Transverse colon (tissue), 4 donors: ENCODE results near the gene KCNJ16. TPM values are rescaled to one million over a fixed set of nuclear protein-coding genes. Genes with fewer than 3 reads are reported as not detected.

Experiments used
- DNase-seq: peaks from one replicate; pipeline ENCODE4 v3.0.0-alpha.2; 2019
- H3K27ac ChIP-seq, 4 donors: fragments of 200-600 bp; sonication (generic); 2 replicates each; pipeline ENCODE4 v1.5.1; 2016 to 2018; ENCODE audit warnings: inconsistent platforms in 4 of 4
- H3K27me3 ChIP-seq: fragments of 200-600 bp; sonication (generic); 2 replicates; pipeline ENCODE4 v1.5.1; 2017; ENCODE audit warnings: inconsistent platforms
- H3K36me3 ChIP-seq, 4 donors: fragments of 200-600 bp; sonication (generic); 2 replicates each; pipeline ENCODE4 v1.5.1; 2017 to 2019; ENCODE audit warnings: inconsistent platforms in 4 of 4
- H3K4me1 ChIP-seq, 4 donors: fragments of 200-600 bp; sonication (generic); 2 replicates each; pipeline ENCODE4 v1.5.1; 2017 to 2020; ENCODE audit warnings: inconsistent platforms in 4 of 4
- H3K4me3 ChIP-seq, 4 donors: fragments of 200-600 bp; sonication (generic); 1 replicate in 1 of 4; 2 replicates in 3 of 4; pipeline versions ENCODE4 v1.5.1 to v1.6.1; 2017 to 2019; ENCODE audit warnings: inconsistent platforms in 4 of 4
- H3K9me3 ChIP-seq, 2 donors: fragments of 200-600 bp; sonication (generic); 2 replicates each; pipeline ENCODE4 v1.5.1; 2017 to 2019; ENCODE audit warnings: inconsistent platforms in 2 of 2
- CTCF ChIP-seq, 5 experiments: fragments of 200-600 bp in 3 of 5; fragments of 450-650 bp in 2 of 5; sonication (generic) in 3 of 5; IDR thresholded peaks; 1 replicate in 2 of 5; 2 replicates in 3 of 5; pipeline ENCODE4 v1.5.1; 2016 to 2017; ENCODE audit warnings: antibody characterized with exemption in 5 of 5, inconsistent platforms in 3 of 5, mild to moderate bottlenecking in 2 of 5, moderate library complexity in 1 of 5
- EP300 ChIP-seq: sonication (generic); formaldehyde crosslinking; IDR thresholded peaks from one replicate; pipeline ENCODE4 v1.6.1; 2017; ENCODE audit warnings: antibody characterized with exemption, low read depth
- POLR2A ChIP-seq: fragments of 450-650 bp; IDR thresholded peaks from one replicate; pipeline ENCODE4 v1.6.1; 2016; ENCODE audit warnings: antibody characterized with exemption, mild to moderate bottlenecking, moderate library complexity
- POLR2AphosphoS5 ChIP-seq, 3 donors: sonication (generic); formaldehyde crosslinking; IDR thresholded peaks; one replicate each; pipeline ENCODE4 v1.6.1; 2016; ENCODE audit warnings: antibody characterized with exemption in 3 of 3
- WGBS, 2 donors: methylation state at CpG; one replicate each; pipeline ENCODE4 v1.1.5; 2018; ENCODE audit warnings: low coverage in 1 of 2; 5-methylcytosine and 5-hydroxymethylcytosine counted together
- in situ Hi-C, 4 donors: fragments of 200-750 bp; cut with MboI; loops; one replicate each; pipeline versions ENCODE4 v1.15.0 to v1.15.1; 2017; ENCODE audit warnings: low sequenced_read_pairs in 3 of 4, low pct_ligation_motif_present in 1 of 4, low pct_unique_long_range_greater_than_20kb in 1 of 4
- intact Hi-C: fragments of 100-400 bp; cut with DNase I; formaldehyde crosslinking; loops from one replicate; pipeline ENCODE4 v1.15.1; 2023; ENCODE audit warnings: low total_unique reads
- total RNA-seq, 4 donors: library from RNA; depleted of rRNA; stranded (reverse); fragments of >200 nt; gene quantifications; one replicate each; pipeline ENCODE4 v1.1.0, GENCODE V29; 2016

KCNJ16 gene
- total RNA-seq, 4 donors from 2014 or later, result 0.27 TPM; not detected in 3

GRCh38 chr17:70124723-70125122 is 49.7 kb downstream of the KCNJ16 start:
- intact Hi-C loops (no loop called here), in situ Hi-C loops (no loop called here)
- no peak for DNase-seq
- H3K9me3 ChIP-seq, result no peaks in the 10 kb centered on the region
- H3K36me3 ChIP-seq, result no peaks in the 10 kb centered on the region
- no peaks in the 10 kb centered on the region for H3K27me3 ChIP-seq
- TF ChIP-seq CTCF (IDR thresholded peaks at IDR 0.05), result no peak
- no peak for TF ChIP-seq POLR2AphosphoS5 (IDR thresholded peaks at IDR 0.05)
- no peak for TF ChIP-seq EP300
- TF ChIP-seq POLR2A, result no peak
- H3K4me3 ChIP-seq, result no peak overlapping the region
- WGBS, 2 donors, result 67% methylated on average over 3 of the region's 3 CpGs; no CpG with 5 or more reads in 1 of the 2 donors
- peaks cover 0 to 19% (median 5%) of the 10 kb centered on the region in 4 donors for H3K4me1 ChIP-seq
- no peak overlapping the region for H3K27ac ChIP-seq

GRCh38 chr17:70127221-70127873 is 52.3 kb downstream of the KCNJ16 start:
- Histone ChIP-seq H3K9me3 (no peaks in the 10 kb centered on the region), H3K36me3 (no peaks in the 10 kb centered on the region), H3K27ac (no peak overlapping the region), H3K4me1 (peaks cover 0 to 19% (median 5%) of the 10 kb centered on the region in 4 donors), H3K4me3 (no peak overlapping the region), H3K27me3 (no peaks in the 10 kb centered on the region)
- no peak for DNase-seq
- in situ Hi-C loops, result no loop called here
- 81 to 86% methylated on average over 3 to 6 of the region's 6 CpGs for WGBS, 2 donors
- TF ChIP-seq EP300, result no peak
- TF ChIP-seq POLR2AphosphoS5 (IDR thresholded peaks at IDR 0.05), result no peak
- no peak for TF ChIP-seq CTCF (IDR thresholded peaks at IDR 0.05)
- TF ChIP-seq POLR2A, result no peak
- intact Hi-C loops, result no loop called here

GRCh38 chr17:70128727-70129238 is 53.8 kb downstream of the KCNJ16 start:
- no peak overlapping the region for H3K4me3 ChIP-seq
- no peak for TF ChIP-seq CTCF (IDR thresholded peaks at IDR 0.05)
- no peak for TF ChIP-seq POLR2A
- no peak for TF ChIP-seq POLR2AphosphoS5 (IDR thresholded peaks at IDR 0.05)
- TF ChIP-seq EP300, result no peak
- H3K9me3 ChIP-seq, result no peaks in the 10 kb centered on the region
- no peak for DNase-seq
- no peaks in the 10 kb centered on the region for H3K27me3 ChIP-seq
- no peaks in the 10 kb centered on the region for H3K36me3 ChIP-seq
- WGBS, 2 donors, result 82 to 94% methylated on average over 2 to 23 of the region's 23 CpGs
- no peak overlapping the region for H3K27ac ChIP-seq
- in situ Hi-C loops, result no loop called here
- intact Hi-C loops, result no loop called here
- peaks cover 0 to 6% (median 1%) of the 10 kb centered on the region in 4 donors for H3K4me1 ChIP-seq

- H3K27ac ChIP-seq, result no peak overlapping the region
- no peaks in the 10 kb centered on the region for H3K27me3 ChIP-seq
- intact Hi-C loops (loop anchor here (10.0 kb wide), 1 partner anchor 525 kb away; no protein-coding TSS in a partner anchor), in situ Hi-C loops (no loop called here)
- DNase-seq, result no peak
- H3K36me3 ChIP-seq, result no peaks in the 10 kb centered on the region
- H3K4me3 ChIP-seq, result no peak overlapping the region
- TF ChIP-seq EP300 (no peak), POLR2A (no peak), CTCF (IDR thresholded peaks at IDR 0.05) (no peak), POLR2AphosphoS5 (IDR thresholded peaks at IDR 0.05) (no peak)
- 62 to 66% methylated on average over 2 to 3 of the region's 3 CpGs for WGBS, 2 donors
- no peaks in the 10 kb centered on the region for H3K9me3 ChIP-seq
- no peaks in the 10 kb centered on the region for H3K4me1 ChIP-seq
These were observed 55.3 kb downstream of the KCNJ16 start for GRCh38 chr17:70130289-70130688.
